ENCODE data around the gene CRACR2A. TPM values are rescaled to one million over a fixed set of nuclear protein-coding genes. Genes with fewer than 3 reads are reported as not detected.
A peak's percentile ranks its signal among the peaks of the same experiment; 100 is the strongest.

CRACR2A gene
- total RNA-seq, 1 donor from 2014 or later: 6.5 TPM

- peaks cover 4% of the 10 kb centered on the region for H3K27me3 Mint-ChIP-seq (ENCODE audit: unreplicated experiment)
- H3K4me1 Mint-ChIP-seq (ENCODE audit: unreplicated experiment): peaks cover 18% of the 10 kb centered on the region
- no peak overlapping the region for H3K4me3 Mint-ChIP-seq (ENCODE audit: unreplicated experiment)
- H3K9me3 Mint-ChIP-seq (ENCODE audit: unreplicated experiment): no peaks in the 10 kb centered on the region
- TF ChIP-seq CTCF (IDR thresholded peaks at IDR 0.05; ENCODE audit: unreplicated experiment): no peak
- peaks cover 13% of the 10 kb centered on the region for H3K36me3 Mint-ChIP-seq (ENCODE audit: low read depth, unreplicated experiment)
- no peak overlapping the region for H3K27ac Mint-ChIP-seq (ENCODE audit: unreplicated experiment)
- DNase-seq (ENCODE audit: low spot score): no peak
Measured at GRCh38 chr12:3730111-3730510, 22.8 kb downstream of the CRACR2A start.

GRCh38 chr12:3728686-3729085 lies 24.2 kb downstream of the CRACR2A start:
- Mint-ChIP-seq H3K9me3 (ENCODE audit: unreplicated experiment) (peaks cover 10% of the 10 kb centered on the region), H3K27me3 (ENCODE audit: unreplicated experiment) (peaks cover 4% of the 10 kb centered on the region), H3K4me1 (ENCODE audit: unreplicated experiment) (peaks cover 18% of the 10 kb centered on the region), H3K4me3 (ENCODE audit: unreplicated experiment) (no peak overlapping the region), H3K27ac (ENCODE audit: unreplicated experiment) (no peak overlapping the region), H3K36me3 (ENCODE audit: low read depth, unreplicated experiment) (peaks cover 23% of the 10 kb centered on the region)
- no peak for TF ChIP-seq CTCF (IDR thresholded peaks at IDR 0.05; ENCODE audit: unreplicated experiment)
- DNase-seq (ENCODE audit: low spot score): no peak

GRCh38 chr12:3727877-3728632 lies 24.9 kb downstream of the CRACR2A start:
- Mint-ChIP-seq H3K36me3 (ENCODE audit: low read depth, unreplicated experiment) (peaks cover 24% of the 10 kb centered on the region), H3K27me3 (ENCODE audit: unreplicated experiment) (peaks cover 4% of the 10 kb centered on the region), H3K27ac (ENCODE audit: unreplicated experiment) (no peak overlapping the region), H3K9me3 (ENCODE audit: unreplicated experiment) (peaks cover 10% of the 10 kb centered on the region), H3K4me3 (ENCODE audit: unreplicated experiment) (no peak overlapping the region), H3K4me1 (ENCODE audit: unreplicated experiment) (peaks cover 18% of the 10 kb centered on the region)
- DNase-seq (ENCODE audit: low spot score): no peak
- TF ChIP-seq CTCF (IDR thresholded peaks at IDR 0.05; ENCODE audit: unreplicated experiment): no peak

GRCh38 chr12:3727354-3727753 lies 25.6 kb downstream of the CRACR2A start:
- DNase-seq (ENCODE audit: low spot score): no peak
- Mint-ChIP-seq H3K27me3 (ENCODE audit: unreplicated experiment) (peaks cover 4% of the 10 kb centered on the region), H3K36me3 (ENCODE audit: low read depth, unreplicated experiment) (peaks cover 29% of the 10 kb centered on the region), H3K27ac (ENCODE audit: unreplicated experiment) (no peak overlapping the region), H3K4me1 (ENCODE audit: unreplicated experiment) (peaks cover 18% of the 10 kb centered on the region), H3K4me3 (ENCODE audit: unreplicated experiment) (no peak overlapping the region), H3K9me3 (ENCODE audit: unreplicated experiment) (peaks cover 10% of the 10 kb centered on the region)
- TF ChIP-seq CTCF (IDR thresholded peaks at IDR 0.05; ENCODE audit: unreplicated experiment): no peak

GRCh38 chr12:3726456-3726855 lies 26.5 kb downstream of the CRACR2A start:
- no peak for DNase-seq (ENCODE audit: low spot score)
- Mint-ChIP-seq H3K4me3 (ENCODE audit: unreplicated experiment) (no peak overlapping the region), H3K36me3 (ENCODE audit: low read depth, unreplicated experiment) (peaks cover 30% of the 10 kb centered on the region), H3K4me1 (ENCODE audit: unreplicated experiment) (peaks cover 18% of the 10 kb centered on the region), H3K27ac (ENCODE audit: unreplicated experiment) (peak overlapping the region; percentile 73), H3K27me3 (ENCODE audit: unreplicated experiment) (peaks cover 4% of the 10 kb centered on the region), H3K9me3 (ENCODE audit: unreplicated experiment) (peaks cover 10% of the 10 kb centered on the region)
- TF ChIP-seq CTCF (IDR thresholded peaks at IDR 0.05; ENCODE audit: unreplicated experiment): no peak

All from endothelial cell (in vitro differentiated cells).